HG03571 (cell line): Measurements from ENCODE around the gene SPATA18.
"Not testable (repeated sequence)": the region's sequence is repeated elsewhere in the genome, so short reads cannot be mapped to it uniquely, and the experiment has no call there.

ENCODE experiments used
- ATAC-seq: cut with Tn5 transposase; IDR thresholded peaks from one replicate; pipeline ENCODE4 v1.9.1; 2021; ENCODE audit not compliant: unreplicated experiment

SPATA18 gene

DNA sequence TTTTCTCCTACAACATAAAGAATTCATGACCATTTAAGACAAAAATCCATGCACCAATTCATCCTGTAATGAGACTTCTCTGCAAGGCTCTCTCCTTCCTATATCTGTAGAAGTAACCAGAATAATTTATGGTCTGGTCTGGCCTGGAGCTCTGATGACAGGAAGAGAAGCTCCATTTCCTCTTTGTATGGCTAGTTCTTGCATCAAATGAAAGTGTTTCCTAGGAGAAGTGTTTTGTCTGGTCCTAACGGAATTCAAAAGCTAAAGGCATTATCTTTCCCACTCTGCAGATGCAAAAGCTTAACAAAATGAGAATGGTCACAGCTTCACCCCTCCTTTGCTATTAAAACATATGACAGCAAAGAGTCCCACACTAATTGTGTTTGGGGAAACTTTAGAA is 55.1 kb downstream of the SPATA18 start:
- no peak for ATAC-seq

DNA sequence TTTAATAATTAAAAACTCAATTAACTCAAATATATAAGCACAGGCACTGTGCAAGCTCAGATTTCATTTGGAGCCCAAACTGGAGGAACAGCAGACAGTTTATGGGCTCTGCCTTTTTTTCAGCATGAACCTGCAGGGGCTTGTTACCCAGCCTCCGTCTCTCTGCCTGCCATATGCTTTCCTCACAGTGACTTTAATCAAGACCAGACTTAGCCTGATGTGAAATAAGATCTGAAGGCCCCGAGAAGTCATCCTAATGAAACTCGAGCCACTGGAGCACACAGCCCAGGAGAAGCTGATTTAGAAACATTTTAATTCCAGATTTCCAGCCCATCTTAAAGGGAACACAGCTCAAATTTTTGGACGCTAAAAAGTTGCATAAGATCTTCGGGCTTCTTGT is 55.6 kb downstream of the SPATA18 start:
- no peak for ATAC-seq

DNA sequence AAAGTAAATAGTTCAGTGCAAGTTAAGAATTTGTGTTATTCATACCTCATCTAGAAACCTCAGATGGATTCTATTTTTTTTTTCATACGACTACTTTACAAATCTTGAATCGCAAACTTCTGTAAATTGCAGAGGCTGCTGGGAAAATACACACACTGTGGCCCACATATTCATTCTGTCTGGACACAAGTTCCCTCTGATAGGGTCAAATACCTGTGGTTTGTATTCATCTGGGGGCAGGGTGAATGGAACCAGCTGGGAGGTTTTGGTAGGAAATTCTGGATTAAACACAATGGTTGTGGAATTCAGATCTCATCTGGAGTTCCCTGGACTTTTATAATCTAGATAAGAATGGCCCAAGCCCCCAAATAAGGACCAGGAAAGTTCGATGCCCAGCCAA is 56.2 kb downstream of the SPATA18 start:
- no peak for ATAC-seq

DNA sequence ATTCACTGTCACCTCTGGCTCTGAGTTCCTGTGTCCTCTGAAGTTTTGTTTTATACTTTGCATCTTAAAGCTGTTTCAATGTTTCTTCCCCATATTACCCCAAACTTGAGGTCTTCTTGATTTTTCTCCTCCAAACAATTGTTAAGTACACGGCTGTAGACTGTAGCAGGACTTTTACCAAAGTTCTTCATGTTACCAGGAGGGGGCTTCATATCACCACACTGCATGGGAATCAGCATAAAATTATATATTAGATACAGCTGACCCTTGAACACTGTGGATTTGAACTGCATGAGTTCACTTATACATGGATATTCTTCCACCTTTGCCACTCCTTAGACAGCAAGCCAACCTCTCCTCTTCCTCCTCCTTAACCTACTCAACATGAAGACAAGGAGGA is 56.6 kb downstream of the SPATA18 start:
- no peak for ATAC-seq

DNA sequence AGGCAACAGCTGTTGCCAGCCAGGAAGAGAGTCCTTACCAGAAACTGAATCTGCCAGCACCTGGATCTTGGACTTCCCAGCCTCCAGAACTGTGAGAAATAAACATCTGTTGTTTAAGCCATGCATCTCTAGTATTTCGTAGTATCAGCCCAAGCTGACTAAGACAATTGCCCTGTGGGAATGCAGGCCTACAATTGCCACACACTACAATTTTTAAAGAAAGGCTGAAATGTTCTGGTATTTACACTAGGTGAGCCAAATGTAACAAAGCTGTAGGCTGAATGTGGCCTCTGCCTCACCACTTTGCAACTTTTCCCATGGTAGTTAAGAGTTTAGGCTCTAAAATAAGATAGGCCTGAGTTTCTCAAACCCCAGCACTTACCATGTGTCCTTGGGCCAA is 59.1 kb downstream of the SPATA18 start:
- ATAC-seq: no peak

DNA sequence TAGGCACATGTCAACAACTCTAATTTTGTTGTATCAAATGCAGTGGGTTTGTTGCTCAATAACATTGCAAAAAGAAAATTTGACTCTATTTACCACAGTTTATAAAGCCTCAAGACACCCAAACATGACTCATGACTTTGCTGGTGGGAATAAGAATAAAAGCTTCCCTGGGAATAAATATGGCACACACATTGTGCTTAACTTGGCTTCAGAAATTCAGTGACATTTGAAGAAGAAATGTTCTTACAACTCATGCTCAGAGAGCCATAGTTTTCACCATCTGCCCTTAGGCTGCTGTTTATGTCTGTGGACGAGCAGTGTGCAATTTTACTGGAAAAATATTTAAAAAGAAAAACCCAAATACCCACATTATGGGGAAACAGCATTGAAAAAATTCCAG is 60.9 kb downstream of the SPATA18 start:
- ATAC-seq: no peak

DNA sequence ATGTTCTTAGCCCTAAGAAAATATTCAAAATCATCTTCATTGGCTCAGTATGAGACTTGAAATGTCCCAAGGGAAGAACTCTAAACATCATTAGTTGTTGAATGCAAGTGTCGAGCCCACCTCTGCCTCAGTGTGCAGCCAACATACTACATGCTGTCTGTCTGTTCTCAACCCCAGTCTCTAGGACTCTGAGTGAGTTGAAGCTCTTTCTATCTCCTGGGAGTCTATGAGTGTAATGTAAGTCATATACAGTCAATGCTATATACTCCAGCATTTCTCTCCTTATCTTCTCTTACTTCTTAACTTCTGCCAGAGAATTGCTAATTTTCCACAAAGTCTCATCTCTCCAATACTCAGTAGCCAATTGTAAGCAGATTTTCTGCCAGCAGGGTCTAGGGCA is 61.3 kb downstream of the SPATA18 start:
- ATAC-seq: no peak

DNA sequence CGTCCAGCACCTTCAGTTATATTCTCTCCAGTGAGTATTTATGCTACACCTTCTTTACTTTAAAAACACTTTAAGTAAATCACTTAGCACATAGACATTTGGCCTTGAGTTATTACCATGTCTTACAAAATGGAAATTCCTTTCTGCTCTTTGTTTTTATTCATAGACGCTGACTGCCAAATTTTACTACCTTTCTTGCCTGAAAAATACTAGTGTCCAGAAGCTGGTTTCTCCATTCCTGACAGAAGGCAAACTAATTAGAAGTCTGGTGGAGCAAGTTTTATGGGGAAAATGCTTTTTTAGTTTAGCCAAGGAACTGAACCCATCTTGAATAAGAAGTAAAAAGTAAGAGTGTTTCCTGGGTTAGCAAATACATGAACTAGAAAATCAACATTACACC is 65.5 kb downstream of the SPATA18 start:
- ATAC-seq: no peak

DNA sequence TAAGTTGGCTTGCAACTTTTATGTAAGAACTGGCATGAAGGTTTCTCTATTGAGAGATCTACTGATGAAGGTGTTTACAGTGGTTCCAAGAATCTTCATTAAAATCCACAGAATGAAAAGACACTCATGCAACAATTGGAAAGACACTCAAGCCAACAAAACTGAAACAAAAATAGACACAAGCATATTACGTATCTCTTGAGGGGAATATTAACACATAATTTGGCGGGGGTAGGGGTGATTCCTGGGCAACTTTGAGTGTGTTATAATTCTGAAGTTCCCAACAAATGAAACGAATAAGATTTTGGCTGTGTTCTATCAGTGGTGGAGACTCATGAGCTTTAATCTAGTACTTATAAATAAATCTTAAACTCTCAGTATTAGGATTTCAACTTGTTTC is 75.1 kb downstream of the SPATA18 start:
- no peak for ATAC-seq

DNA sequence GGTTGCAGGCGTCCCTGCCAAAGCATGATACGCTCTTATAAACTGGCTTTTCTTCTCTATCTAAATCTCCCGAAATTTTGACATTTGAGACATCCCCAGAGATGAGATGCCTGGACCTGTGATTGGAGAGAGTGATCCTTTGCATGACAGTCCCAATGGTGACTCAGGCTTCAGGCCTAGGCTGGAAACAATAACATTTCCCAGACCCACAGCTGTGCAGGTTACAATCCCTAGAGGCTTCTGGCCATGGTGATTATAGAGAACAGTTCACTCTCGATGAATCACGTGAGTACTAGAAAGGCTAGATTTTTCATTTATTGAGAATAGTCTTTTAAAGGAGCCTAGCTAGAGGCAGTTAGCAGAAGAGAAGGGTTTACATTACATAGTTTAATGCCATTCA is 75.9 kb downstream of the SPATA18 start:
- ATAC-seq: no peak

DNA sequence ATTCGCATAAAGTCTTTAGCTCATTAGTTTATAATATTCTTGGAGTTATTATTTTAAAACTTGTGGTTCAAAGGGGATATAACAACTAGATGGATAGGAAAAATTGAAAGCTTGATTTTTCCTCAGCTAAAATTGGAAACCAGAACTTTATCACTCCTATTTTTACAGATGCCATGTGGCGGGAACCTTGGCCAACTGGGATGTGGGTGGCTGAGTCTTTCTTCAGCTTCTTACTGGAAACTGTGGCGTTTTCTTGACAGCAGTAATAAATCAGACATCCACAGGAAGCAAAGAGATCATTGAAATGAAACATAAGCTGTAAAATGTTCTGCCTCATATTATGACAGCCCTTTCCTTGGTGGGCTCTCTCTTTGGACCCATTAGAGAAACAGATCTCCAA is 84.1 kb downstream of the SPATA18 start:
- no peak for ATAC-seq

DNA sequence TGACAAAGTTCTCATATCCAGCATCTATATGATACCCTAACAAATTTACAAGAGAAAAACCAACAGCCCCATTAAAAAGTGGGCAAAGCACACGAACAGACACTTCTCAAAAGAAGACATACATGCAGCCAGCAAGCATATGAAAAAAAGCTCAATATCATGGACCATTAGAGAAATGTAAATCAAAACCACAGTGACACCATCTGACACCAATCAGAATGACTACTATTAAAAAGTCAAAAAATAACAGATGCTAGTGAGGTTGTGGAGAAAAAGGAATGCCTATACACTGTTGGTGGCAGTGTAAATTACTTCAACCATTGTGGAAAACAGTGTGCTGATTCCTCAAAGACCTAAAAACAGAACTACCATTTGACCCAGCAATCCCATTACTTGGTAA is 86.0 kb downstream of the SPATA18 start:
- not testable (repeated sequence) for ATAC-seq

DNA sequence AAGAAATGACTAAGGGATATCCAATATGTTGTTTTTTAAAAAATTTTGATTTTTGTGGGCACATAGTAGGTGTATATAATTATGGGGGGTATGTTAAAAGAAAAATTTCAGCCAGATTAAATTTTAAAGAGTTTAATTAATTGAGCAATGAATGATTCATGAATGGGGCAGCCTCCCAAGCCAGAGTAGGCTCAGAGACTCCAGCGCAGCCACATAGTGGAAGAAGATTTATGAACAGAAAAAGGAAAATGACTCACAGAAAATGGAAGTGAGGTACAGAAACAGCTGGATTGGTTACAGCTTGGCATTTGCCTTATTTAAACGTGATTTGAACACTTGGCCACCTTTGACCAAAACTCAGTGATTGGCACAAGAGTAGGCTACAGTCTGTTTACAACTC is 91.7 kb downstream of the SPATA18 start:
- no peak for ATAC-seq

DNA sequence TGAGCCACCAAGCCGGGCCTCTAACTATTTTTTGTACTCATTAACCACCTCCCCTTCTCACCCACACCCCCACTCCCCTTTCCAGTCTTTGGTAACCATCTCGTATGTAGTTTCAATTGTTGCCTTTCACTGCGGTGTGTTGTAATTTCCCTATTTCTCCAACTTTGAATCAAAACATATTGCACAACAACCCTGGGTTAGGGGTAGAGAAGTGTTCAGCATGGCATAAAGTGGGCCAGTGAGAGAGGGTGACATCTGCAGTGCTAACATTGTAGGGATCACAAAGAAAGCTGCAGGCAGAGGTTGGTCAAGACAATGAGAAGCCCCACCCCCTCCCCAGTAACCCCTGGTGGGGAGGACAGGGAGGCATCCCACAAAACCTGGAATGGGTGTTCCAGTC is 92.7 kb downstream of the SPATA18 start:
- ATAC-seq: no peak

DNA sequence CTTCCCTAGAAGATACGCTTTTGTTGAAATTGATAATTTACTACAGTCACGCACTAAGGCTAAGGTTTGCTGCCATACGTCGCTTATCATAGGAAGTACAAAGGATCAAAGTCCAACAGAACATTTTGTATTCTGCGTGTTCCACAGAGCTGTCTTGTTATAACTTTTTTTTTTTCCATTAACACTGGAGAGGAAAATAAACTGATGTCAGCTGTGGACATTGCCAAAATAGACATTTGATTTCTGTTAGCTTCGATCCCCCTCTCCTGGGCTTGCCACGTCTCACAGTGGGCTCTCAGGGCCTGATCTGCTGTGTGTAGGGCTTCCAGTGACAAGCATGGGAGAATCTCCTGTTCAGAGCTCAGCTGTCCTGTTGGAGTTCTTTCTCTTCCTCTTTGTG is 93.3 kb downstream of the SPATA18 start:
- no peak for ATAC-seq
